Endothelial cell of hepatic sinusoid (primary cell): ENCODE measurements around the gene E2F3.

Experiments used
- in situ Hi-C: cut with HindIII; loops from 2 replicates; pipeline ENCODE4 v1.10.0; 2017; ENCODE audit warnings: low sequenced_read_pairs

The E2F3 gene

GRCh38 chr6:20432692-20433091 is 31.0 kb downstream of the E2F3 start:
- in situ Hi-C loops: no loop called here

GRCh38 chr6:20433321-20433720 is 31.6 kb downstream of the E2F3 start:
- in situ Hi-C loops: no loop called here

- in situ Hi-C loops: no loop called here
Measured at GRCh38 chr6:20433929-20434328, 32.2 kb downstream of the E2F3 start.

- in situ Hi-C loops: no loop called here
Measured at GRCh38 chr6:20434766-20435165, 33.1 kb downstream of the E2F3 start.

- in situ Hi-C loops: no loop called here
Measured at GRCh38 chr6:20436719-20437118, 35.0 kb downstream of the E2F3 start.

DNA sequence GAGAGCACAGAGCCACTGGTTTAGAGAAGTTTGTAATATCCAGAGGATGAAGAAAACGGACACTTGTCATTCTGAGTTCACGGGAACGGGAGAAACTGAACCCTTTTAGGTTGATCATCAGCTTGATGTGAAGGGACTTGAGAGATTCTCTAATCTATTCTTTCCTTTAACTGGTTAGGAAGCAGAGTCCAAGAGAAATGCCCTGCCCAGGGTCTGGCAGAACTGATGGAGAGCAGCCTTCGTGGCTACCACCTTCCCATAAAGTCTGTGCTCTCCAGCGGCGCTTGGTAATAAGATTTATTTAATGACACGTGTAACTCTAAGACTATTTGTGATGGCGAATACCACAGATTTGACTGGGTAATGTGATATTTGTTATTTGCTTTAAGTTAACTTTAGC is 36.0 kb downstream of the E2F3 start:
- in situ Hi-C loops: no loop called here

DNA sequence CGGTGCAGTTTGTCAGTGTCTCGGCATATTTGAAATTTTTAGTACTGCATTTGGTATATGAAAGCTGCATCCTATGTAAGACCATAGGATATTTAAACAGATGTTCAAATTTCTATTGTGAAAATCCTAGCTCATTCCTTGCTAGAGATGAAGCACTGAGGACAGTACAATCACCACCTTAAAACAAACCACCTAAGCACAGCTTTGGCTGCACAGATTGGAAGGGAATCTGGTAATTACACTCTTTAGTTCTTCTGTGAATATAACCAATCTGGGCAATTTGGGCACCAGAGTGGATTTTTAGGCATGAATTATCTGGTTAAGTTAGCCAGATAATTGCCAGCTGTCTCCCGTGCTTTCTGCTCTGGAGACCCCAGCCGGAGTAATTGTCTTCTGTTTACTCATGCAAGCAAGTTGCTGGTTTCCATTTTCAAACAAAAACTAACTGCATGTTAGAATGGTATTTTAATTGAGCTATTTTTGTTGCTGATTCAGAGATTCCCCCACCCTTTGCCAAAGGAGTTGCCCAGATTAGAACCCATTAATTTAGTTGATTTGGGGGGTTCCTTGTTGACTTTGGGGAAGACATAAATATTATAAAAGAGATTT is 36.9 kb downstream of the E2F3 start:
- in situ Hi-C loops: no loop called here

GRCh38 chr6:20439558-20439957 is 37.9 kb downstream of the E2F3 start:
- in situ Hi-C loops: no loop called here

DNA sequence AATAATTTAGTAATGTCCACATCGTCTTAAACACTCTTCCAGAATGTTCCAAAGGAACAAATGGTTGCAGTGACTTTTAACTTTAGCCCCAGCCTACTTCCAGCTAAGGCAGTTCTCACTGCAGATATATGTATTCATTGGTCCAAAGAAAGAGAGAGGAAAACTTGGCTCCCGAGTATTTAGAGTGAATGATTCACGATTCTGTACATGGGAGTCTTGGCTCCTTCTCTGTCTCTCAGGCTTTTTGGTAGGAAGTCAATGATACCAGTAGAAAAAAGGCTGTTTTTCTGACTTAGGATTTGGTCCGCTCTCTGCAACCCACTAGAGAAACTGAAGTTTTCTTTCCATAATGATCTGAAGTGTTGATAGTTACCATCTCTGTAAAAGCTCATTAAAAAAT is 38.6 kb downstream of the E2F3 start:
- in situ Hi-C loops: no loop called here

DNA sequence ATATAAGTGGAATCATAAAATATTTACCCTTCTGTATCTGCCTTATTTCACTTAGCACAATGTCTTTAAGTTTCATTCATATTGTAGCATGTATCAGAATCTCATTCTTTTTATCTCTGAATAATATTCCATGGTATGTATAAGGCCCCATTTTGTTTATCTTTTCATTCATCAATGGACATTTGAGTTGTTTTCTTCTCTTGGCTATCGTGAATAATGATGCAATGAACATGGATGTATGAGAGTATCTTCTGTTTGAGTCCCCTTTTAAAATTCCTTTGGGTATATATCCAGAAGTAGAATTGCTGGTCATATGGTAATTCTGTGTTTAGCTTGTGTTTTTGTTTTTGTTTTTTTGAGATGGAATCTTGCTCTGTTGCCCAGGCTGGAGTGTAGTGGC is 39.6 kb downstream of the E2F3 start:
- in situ Hi-C loops: no loop called here

- in situ Hi-C loops: no loop called here
Measured at GRCh38 chr6:20441921-20442320, 40.2 kb downstream of the E2F3 start.

DNA sequence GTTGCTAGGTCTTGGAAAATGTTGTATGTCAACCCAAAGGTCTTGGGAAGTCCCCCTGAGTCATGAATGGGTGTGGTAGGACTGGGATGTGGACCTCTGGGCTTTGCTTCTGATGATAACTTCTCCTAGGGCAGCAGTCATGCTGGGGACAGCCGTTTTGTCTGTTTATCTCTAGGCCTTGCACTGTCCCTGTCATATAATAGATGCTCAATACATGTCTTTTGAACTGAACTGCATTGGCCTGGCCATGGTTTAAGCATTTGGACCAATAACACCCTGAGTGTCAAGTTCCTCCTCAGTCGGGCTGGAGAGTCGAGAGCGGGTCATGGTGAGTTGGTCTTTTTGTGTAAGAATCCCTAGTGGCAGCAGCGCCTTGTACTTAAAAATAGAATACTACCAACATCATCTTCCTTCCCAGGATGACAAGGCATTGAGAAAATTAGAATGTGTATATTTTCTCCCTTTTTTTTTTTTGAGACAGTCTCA is 43.1 kb downstream of the E2F3 start:
- in situ Hi-C loops: no loop called here

GRCh38 chr6:20447157-20447556 is 45.5 kb downstream of the E2F3 start:
- in situ Hi-C loops: no loop called here

GRCh38 chr6:20447581-20448132 is 46.0 kb downstream of the E2F3 start:
- in situ Hi-C loops: no loop called here

DNA sequence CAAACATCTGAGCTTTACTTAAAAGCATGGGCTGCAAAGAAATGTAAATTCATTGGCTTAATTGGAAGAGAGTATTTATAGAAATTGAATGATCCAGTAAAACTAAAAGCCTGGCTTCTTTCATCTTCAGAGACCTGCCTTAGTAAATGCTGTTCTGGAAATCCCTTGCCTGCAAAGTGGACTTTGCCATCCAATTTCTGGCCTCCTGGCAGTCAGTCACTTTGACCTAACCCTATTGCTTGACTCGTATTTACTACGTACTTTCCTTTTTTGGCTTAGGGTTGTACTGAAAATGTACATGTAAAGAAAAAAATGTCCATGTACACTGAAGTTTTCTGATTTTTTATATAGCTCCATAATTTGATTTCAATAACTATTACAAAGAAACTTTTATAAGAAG is 47.1 kb downstream of the E2F3 start:
- in situ Hi-C loops: no loop called here

- in situ Hi-C loops: no loop called here
Measured at GRCh38 chr6:20454204-20454824, 52.6 kb downstream of the E2F3 start.

DNA sequence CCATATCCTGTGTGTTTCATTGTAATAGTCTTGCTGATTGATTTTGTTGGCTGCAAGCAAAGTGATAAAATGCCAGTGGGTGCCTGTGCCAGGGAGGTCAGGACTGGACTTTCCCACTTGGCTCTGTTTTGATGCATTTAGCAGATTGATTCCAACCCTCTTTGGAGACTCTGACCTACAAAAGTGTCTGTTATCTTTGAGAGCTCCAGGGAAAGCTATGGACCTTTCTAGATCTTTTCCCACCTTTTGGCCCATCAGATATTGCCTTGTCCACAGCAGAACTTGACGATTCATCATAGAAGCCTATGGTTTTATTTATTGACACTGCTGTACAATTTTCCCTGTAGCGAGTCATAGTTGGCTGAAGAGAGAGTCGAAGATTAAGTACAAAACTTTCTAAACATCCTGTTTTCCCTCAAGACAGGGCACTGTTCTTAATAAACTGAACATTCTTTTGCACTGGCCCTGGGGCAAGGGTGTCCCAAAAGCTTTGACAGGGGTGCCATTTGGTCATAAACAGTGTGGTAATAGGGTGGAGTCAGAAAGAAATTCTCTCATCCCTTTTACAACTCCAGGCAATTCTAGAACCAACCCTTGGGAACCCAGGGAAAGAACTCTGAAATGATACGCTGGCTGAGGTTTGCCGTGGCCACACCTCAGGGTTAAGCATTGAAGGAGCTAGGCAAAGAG is 53.7 kb downstream of the E2F3 start:
- in situ Hi-C loops: no loop called here

DNA sequence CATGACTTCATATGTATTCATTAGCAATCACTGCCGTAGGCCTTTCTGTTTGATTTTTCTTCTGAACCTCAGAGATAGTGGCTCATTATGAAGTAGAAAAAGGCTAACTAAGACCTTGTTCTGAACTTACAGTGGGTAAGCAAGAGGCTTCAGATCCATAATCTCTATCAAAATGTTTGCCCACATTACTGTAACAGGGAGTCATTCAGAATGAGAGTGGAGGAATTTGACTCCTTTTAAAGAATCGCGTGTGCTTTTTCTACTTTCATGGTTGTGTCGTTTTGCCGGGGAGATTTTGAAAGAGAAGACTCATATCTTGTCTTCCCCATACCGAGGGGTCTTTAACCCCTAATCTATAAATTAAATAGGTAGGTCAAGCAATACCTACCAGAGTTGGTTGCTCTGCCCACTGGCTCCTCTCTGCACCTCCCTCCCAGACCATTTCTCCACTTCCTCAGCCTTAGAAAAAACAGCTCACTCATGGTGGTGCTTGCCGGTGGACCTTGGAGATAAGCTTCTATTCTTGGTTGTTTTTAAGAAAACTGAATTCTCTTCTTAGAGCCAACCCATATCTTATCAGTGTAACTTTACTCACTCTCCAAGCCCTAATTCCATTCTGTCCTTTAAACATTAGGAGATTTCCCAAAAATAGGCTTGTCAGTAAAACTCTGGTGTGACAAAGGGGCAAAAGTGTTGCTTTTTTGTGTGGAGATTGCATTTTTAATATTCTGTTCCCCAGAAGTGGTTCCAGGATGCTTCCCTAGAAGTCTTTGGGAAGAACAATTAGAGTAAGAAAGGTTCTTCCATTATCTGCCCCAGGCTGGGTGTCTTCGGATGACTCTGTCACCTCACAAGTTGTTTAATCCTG is 56.6 kb downstream of the E2F3 start:
- in situ Hi-C loops: no loop called here

- in situ Hi-C loops: no loop called here
Measured at GRCh38 chr6:20459682-20460081, 58.0 kb downstream of the E2F3 start.

DNA sequence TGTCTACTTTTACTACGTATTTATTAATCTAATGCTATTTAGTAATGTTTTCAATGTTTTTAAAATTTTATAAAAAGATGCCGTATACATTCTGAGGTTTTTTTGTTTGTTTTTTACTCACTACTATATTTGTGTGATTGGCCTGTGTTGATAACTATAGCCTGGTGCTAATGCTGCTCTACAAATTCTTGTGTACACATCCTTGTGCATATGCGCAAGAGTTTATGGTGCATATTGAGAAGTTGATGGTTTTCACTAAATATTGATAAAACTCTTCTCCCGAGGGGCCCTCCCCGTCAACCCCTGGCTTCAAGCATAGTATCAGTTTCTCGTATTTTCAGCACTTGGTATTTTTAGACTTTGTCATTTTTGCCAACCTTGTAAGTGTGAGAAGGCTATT is 59.9 kb downstream of the E2F3 start:
- in situ Hi-C loops: no loop called here

DNA sequence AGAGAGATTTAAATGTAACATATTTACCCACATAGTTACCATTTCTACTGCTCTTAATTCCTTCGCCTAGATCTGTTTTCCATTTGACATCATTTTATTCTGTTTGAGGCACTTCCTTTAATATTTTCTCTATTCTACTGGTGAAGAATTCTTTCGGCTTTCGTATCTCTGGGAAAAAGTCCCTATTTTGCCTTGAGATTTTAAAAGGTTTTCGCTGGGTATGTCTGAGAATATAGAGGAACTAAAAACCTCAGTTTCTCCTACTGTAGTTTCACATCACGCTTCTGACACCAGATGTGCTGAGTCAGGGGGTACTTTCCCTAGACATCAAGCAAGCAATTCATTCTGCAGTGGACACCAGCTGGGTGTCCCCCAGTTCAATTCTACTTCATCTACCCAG is 61.7 kb downstream of the E2F3 start:
- in situ Hi-C loops: no loop called here
